Retinal pigment epithelial cell (primary cell): ENCODE measurements around the gene ASB8.
"Not testable (repeated sequence)": the region's sequence is repeated elsewhere in the genome, so short reads cannot be mapped to it uniquely, and the experiment has no call there.

ENCODE experiments used
- DNase-seq: peaks from one replicate; pipeline ENCODE4 v3.0.0-alpha.2; 2010; ENCODE audit warnings: low read depth
- H3K4me3 ChIP-seq: 2 replicates; pipeline ENCODE4 v1.5.1; 2011; ENCODE audit warnings: mild to moderate bottlenecking, low read length, control low read depth, moderate library complexity
- TF ChIP-seq, protein P1 (sequence below): conservative IDR thresholded peaks from 2 replicates; pipeline ENCODE4 v1.5.1; 2011; ENCODE audit warnings: low read depth, low read length, control low read depth, inconsistent platforms

Gene ASB8

DNA sequence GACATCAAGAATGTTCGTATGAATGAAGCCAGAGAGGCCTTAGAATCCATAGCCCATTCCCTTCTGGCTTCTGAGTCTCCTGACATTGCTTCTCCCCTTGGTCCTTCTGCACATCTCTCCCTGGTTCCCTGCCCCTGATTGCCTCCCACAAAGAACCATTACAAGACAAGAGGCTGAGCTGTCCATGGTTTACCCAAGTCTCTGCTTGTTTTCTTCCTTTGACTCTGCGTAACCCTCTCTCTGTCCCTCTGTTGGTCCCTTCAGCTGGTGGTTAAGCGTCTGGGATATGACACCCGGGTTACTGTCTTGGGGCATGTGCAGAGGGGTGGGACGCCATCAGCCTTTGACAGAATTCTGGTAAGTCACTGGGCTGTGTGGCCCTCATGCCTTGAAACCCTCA, 22.3 kb downstream of the ASB8 start:
- TF ChIP-seq, protein P1, sequence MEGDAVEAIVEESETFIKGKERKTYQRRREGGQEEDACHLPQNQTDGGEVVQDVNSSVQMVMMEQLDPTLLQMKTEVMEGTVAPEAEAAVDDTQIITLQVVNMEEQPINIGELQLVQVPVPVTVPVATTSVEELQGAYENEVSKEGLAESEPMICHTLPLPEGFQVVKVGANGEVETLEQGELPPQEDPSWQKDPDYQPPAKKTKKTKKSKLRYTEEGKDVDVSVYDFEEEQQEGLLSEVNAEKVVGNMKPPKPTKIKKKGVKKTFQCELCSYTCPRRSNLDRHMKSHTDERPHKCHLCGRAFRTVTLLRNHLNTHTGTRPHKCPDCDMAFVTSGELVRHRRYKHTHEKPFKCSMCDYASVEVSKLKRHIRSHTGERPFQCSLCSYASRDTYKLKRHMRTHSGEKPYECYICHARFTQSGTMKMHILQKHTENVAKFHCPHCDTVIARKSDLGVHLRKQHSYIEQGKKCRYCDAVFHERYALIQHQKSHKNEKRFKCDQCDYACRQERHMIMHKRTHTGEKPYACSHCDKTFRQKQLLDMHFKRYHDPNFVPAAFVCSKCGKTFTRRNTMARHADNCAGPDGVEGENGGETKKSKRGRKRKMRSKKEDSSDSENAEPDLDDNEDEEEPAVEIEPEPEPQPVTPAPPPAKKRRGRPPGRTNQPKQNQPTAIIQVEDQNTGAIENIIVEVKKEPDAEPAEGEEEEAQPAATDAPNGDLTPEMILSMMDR = no peak
- DNase-seq = no peak
- H3K4me3 ChIP-seq = no peak overlapping the region

DNA sequence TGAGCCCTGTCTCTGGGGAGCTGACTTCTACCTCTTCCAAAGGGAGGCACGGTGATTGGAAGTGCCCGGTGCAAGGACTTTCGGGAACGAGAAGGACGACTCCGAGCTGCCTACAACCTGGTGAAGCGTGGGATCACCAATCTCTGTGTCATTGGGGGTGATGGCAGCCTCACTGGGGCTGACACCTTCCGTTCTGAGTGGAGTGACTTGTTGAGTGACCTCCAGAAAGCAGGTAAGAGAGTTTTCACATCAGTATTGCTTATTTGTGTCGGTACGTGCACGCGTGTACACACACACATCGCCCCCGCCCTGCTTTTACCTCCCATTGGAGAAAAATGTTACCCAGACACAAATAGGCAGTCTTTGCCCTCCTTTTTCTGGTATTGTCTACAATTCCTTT, 24.5 kb downstream of the ASB8 start:
- H3K4me3 ChIP-seq = no peak overlapping the region
- TF ChIP-seq, protein P1 = no peak
- no peak for DNase-seq

DNA sequence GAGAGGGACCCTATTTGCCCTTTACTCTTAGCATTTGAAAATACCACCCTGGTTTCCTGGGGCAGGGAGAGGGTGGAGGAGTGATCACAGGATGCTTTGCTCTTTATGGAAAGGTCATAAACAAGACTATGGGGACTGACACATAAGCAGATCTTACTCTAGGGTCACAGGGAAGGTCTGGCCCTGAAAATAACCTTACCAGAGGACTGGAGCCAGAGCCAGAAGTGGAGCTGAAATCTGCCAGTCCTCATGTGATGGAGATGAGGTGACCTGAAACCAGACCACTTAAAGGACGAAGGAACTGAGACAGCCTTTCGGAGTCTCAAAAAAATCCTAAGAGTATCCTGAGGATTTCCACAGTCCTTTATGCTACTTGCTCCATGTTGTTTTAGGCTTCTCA, 25.8 kb downstream of the ASB8 start:
- DNase-seq = no peak
- TF ChIP-seq, protein P1 = no peak
- no peak overlapping the region for H3K4me3 ChIP-seq

DNA sequence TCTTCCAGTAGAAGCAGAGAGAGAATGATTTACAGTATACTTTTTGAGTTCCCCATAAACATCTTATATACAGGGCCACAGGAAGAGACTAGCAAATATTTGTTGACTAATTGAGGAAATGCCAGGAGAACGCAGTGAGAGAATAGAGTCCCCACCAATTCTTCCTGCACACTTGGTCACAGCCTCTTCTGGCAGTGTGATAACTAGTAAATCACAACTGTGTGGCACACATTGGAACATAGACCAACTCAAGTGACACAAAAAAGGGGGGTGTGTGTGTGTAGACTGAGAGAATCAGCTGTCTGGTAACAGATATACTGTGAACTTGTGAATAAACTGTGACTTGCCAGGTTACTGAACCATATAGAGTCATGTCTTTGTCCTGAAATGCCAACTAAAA, 27.9 kb downstream of the ASB8 start:
- no peak for DNase-seq
- TF ChIP-seq, protein P1 = no peak
- no peak overlapping the region for H3K4me3 ChIP-seq

DNA sequence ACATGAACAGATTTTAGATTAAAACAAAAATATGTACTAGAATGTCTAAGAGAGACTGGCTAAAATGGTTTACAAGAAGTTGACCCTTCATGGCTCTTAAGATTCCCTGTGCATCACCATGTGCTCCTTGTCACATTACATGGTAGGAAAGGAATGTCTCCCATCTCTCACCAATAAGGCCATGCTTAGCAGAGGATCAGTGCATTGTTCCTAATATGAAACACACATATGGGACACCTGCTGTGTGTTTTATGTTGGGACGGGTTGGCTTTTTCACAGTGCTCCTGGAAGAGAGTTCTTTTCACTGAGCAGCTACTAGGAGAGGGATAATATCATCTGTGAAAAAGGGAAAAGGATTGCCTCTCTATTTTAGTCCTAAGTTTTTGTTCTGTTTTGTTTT, 28.5 kb downstream of the ASB8 start:
- TF ChIP-seq, protein P1 = no peak
- DNase-seq = no peak
- no peak overlapping the region for H3K4me3 ChIP-seq

DNA sequence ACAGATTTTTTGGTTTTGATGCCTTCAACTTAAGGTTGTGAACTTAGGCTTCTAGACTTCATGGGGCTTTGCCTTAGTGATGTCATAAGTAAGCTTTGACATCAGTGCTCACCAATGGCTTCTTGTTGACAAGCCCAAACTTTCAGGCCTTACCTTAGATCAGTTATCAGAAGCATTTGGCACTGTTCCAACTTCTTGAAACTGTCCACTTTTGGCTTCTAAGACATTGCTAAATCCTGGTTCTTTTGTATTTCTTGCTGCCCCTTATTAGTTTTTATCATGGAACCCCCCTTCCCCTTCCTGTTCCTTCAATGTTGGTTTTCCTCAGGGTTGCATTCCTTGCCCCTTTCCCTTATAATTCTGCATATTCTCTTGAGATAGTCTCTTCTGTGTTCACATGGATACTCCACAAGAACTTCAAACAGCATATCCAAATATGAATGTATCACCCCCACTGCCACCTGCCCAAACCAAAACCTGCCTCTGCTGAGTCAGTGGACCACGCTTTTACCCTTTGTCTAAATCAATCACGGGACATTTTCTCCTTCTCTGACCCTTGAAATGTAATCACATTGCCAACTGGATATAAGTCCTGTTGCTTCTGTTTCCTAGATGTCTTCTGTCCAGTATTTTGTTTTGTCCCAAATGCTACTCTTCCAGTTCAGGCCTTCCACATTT, 30.2 kb downstream of the ASB8 start:
- TF ChIP-seq, protein P1 = no peak
- no peak for DNase-seq
- H3K4me3 ChIP-seq = no peak overlapping the region

DNA sequence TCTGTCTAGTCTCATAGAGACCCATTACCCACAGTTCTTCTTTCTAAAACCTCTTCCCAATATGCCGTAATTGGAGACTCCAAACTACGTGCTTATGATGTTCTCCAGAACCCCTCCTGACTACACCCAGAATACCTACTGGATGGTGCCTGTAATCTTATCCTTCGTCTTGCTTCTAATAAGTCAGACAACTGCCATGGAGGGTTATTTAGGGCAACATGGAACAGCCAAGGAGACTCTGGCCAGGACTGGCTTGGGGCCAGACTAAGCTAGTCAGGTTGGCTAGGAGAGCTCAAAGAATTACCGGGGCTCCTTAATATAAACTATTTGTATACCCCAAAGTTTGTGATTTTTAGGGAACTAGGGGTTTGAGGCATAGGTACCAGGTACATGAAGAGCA, 31.3 kb downstream of the ASB8 start:
- no peak for DNase-seq
- TF ChIP-seq, protein P1 = no peak
- H3K4me3 ChIP-seq = no peak overlapping the region

DNA sequence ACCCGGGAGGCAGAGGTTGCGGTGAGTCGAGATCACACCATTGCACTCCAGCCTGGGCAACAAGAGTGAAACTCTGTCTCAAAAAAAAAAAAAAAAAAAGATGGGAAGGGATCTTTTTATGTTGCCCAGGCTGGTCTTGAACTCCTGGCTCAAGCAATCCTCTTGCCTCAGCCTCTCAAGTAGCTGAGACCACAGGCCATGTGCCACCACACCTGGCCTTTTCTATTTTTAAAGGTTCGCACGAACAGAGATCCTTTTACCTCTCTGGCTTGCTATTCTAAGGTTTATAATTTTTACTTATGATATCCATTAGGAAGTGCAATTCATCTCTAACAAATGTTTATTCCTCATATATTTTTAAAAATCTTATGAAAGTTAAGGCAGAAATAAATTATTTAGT, 31.8 kb downstream of the ASB8 start:
- not testable (repeated sequence) for DNase-seq, H3K4me3 ChIP-seq
